Measurements from ENCODE around the gene ARHGAP44.

DNA sequence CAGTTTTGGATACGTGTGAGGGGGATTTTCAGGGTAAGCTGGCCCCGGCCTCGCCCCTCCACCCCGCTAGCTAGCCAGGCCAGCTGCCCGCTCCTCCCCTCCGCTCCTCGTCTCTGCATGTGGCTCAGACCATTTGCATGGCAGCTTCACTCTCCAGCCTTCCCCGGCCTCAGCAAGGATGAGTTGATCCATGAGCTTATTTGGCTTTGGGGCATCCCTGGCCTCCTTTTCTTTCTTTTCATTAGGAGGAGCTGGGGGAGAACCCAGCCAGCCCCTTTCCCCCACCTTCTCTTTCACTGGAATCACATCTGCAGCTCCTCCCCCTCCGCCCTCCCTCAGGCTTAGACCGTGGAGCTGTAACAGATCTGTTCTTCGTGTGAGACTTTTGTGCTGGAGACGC, 197.8 kb downstream of the ARHGAP44 start:
- no peak for TF ChIP-seq HCFC1 (IDR thresholded peaks at IDR 0.05; ENCODE audit: low read depth, low read length)
- TF ChIP-seq, protein P1, sequence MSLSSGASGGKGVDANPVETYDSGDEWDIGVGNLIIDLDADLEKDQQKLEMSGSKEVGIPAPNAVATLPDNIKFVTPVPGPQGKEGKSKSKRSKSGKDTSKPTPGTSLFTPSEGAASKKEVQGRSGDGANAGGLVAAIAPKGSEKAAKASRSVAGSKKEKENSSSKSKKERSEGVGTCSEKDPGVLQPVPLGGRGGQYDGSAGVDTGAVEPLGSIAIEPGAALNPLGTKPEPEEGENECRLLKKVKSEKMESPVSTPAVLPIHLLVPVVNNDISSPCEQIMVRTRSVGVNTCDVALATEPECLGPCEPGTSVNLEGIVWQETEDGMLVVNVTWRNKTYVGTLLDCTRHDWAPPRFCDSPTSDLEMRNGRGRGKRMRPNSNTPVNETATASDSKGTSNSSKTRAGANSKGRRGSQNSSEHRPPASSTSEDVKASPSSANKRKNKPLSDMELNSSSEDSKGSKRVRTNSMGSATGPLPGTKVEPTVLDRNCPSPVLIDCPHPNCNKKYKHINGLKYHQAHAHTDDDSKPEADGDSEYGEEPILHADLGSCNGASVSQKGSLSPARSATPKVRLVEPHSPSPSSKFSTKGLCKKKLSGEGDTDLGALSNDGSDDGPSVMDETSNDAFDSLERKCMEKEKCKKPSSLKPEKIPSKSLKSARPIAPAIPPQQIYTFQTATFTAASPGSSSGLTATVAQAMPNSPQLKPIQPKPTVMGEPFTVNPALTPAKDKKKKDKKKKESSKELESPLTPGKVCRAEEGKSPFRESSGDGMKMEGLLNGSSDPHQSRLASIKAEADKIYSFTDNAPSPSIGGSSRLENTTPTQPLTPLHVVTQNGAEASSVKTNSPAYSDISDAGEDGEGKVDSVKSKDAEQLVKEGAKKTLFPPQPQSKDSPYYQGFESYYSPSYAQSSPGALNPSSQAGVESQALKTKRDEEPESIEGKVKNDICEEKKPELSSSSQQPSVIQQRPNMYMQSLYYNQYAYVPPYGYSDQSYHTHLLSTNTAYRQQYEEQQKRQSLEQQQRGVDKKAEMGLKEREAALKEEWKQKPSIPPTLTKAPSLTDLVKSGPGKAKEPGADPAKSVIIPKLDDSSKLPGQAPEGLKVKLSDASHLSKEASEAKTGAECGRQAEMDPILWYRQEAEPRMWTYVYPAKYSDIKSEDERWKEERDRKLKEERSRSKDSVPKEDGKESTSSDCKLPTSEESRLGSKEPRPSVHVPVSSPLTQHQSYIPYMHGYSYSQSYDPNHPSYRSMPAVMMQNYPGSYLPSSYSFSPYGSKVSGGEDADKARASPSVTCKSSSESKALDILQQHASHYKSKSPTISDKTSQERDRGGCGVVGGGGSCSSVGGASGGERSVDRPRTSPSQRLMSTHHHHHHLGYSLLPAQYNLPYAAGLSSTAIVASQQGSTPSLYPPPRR (CRISPR knock-in tag; IDR thresholded peaks at IDR 0.05; ENCODE audit: borderline replicate concordance), result no peak
- no peak for TF ChIP-seq CBFA2T2 (conservative IDR thresholded peaks at IDR 0.05)
- TF ChIP-seq, protein P2, sequence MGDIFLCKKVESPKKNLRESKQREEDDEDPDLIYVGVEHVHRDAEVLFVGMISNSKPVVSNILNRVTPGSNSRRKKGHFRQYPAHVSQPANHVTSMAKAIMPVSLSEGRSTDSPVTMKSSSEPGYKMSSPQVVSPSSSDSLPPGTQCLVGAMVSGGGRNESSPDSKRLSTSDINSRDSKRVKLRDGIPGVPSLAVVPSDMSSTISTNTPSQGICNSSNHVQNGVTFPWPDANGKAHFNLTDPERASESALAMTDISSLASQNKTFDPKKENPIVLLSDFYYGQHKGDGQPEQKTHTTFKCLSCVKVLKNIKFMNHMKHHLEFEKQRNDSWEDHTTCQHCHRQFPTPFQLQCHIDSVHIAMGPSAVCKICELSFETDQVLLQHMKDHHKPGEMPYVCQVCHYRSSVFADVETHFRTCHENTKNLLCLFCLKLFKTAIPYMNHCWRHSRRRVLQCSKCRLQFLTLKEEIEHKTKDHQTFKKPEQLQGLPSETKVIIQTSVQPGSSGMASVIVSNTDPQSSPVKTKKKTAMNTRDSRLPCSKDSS (IDR thresholded peaks at IDR 0.05; ENCODE audit: low read depth, partially characterized antibody), result no peak
- no peak for TF ChIP-seq FOSL1 (tag; conservative IDR thresholded peaks at IDR 0.05)
- no peak for TF ChIP-seq ZNF695 (CRISPR knock-in tag; IDR thresholded peaks at IDR 0.05)
- no peak for TF ChIP-seq SMC3 (conservative IDR thresholded peaks at IDR 0.05; ENCODE audit: insufficient read depth, low read depth, low read length)
- no peak for TF ChIP-seq ATF2 (CRISPR knock-in tag; IDR thresholded peaks at IDR 0.05)
- TF ChIP-seq, protein P3, sequence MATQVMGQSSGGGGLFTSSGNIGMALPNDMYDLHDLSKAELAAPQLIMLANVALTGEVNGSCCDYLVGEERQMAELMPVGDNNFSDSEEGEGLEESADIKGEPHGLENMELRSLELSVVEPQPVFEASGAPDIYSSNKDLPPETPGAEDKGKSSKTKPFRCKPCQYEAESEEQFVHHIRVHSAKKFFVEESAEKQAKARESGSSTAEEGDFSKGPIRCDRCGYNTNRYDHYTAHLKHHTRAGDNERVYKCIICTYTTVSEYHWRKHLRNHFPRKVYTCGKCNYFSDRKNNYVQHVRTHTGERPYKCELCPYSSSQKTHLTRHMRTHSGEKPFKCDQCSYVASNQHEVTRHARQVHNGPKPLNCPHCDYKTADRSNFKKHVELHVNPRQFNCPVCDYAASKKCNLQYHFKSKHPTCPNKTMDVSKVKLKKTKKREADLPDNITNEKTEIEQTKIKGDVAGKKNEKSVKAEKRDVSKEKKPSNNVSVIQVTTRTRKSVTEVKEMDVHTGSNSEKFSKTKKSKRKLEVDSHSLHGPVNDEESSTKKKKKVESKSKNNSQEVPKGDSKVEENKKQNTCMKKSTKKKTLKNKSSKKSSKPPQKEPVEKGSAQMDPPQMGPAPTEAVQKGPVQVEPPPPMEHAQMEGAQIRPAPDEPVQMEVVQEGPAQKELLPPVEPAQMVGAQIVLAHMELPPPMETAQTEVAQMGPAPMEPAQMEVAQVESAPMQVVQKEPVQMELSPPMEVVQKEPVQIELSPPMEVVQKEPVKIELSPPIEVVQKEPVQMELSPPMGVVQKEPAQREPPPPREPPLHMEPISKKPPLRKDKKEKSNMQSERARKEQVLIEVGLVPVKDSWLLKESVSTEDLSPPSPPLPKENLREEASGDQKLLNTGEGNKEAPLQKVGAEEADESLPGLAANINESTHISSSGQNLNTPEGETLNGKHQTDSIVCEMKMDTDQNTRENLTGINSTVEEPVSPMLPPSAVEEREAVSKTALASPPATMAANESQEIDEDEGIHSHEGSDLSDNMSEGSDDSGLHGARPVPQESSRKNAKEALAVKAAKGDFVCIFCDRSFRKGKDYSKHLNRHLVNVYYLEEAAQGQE (IDR thresholded peaks at IDR 0.05; ENCODE audit: borderline replicate concordance), result no peak
- TF ChIP-seq, protein P3 (CRISPR knock-in tag; IDR thresholded peaks at IDR 0.05; ENCODE audit: low read depth), result no peak
- no peak for TF ChIP-seq TAF1 (IDR thresholded peaks at IDR 0.05; ENCODE audit: control insufficient read depth, extremely low read depth, insufficient read depth, low read length, severe bottlenecking)

Data from K562 (cell line).